ENCODE data around the gene KLC1.

Gene KLC1

GRCh38 chr14:103724116-103724515 lies 95.1 kb downstream of the KLC1 start:
- no peak for DNase-seq

DNA sequence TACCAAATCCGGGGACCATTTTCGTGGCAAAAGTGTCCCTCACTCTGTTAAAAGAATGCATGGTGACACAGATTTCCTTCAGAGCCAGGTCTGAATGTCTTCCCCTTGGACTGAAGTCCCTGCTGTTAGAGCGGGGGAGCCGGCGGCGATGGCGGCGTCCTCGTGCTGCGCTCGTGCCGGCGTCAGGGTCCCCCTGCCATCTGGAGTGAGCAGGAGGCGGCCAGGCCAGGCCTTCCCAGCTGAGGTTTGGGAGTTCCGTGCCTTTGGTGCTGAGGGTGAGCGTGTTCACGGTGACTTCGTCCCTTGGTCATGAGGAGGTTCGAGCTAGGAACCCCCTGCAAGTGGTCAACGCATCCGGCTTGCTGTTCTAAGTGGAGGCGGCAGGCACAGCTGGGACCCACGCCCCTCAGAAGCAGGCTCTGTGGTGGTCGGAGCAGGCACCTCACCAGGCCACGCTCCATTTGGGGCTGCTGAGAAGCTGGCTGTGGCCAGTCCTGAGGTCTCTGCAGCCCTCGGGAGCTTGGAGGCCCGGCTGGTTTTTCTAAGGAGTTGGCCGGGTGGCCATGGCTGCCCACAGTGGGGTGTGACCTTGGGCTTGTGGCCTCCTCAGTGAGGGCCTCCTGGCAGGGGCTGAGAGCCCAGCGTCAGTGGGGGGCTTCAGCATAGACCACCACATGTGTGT lies 96.1 kb downstream of the KLC1 start:
- DNase-seq, result no peak

DNA sequence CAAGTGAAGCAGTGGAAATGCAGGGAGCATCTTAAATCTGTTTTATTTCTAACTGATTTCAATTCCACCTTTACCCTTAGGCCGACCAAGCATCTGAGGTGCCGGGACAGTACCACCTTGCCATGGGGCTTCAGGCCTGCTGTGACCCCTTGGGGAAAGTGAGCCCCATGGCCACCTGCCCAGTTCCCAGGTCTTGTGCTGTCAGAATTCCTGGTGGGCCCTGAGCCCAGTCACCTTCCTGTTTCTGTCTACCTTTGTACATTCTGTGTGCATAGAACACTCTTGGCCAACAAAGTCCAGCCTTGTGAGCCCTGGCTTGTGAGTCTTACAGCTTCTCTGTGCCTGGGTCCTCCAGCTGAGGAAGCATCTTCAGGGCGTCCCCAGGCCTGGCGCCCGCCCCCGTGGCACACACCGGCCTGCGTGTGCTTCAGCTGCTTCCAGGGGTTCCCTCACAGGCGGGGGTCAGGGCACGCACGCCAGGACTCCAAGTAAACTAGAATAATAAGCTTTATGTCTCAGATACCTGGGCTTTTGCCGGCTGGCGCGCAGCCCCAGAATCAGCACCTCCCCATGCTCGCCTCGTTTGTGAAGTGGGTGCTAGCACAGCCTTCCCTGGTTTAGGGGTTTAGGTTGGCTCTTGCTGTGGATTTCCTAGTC lies 96.9 kb downstream of the KLC1 start:
- no peak for DNase-seq

DNA sequence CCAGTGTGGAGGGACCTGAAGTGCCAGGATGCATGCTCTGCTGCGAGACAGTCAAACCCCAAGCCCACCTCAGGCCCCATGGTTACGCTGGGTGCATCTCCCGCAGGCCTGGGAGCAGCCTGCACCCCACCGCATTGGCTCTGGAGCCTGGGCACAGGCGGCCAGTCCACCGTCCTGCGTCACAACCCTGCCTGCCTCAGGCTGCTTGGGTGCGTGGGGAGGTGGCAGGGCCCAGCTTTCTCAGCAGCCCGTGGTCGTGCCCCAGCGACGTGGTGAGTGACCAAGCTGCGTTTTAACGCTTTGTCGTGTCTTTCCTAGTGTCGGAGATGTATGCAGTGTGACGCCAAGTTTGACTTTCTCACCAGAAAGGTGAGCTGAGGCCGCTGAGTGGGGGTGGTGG lies 97.5 kb downstream of the KLC1 start:
- no peak for DNase-seq

DNA sequence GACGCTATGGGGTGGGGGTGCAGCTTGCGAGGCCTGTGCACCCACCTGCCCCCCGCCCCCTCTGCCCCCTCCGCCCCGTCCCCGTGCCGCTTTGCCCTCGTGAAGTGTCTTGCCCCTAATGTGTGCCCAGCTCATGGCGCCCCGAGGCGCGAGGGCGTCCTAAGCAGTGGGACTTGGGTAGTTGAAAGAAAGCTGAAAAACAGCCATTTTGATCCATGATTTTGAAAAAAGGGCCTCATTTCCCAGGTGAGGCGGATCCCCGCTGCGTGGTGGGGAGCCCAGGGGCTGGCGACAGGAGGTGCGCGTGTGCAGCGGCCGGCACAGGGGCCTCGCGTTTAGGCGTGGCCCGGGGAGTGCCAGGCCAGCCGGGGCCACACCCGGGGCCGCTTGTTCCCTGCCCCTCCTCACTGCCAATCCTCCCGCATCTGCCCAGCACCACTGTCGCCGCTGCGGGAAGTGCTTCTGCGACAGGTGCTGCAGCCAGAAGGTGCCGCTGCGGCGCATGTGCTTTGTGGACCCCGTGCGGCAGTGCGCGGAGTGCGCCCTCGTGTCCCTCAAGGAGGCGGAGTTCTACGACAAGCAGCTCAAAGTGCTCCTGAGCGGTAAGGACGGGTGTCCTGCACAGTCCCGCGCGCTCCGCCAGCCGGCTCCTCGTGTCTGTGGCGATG lies 98.4 kb downstream of the KLC1 start:
- DNase-seq, result no peak

- DNase-seq, result no peak
Observed at GRCh38 chr14:103728141-103728540, 99.1 kb downstream of the KLC1 start.

DNA sequence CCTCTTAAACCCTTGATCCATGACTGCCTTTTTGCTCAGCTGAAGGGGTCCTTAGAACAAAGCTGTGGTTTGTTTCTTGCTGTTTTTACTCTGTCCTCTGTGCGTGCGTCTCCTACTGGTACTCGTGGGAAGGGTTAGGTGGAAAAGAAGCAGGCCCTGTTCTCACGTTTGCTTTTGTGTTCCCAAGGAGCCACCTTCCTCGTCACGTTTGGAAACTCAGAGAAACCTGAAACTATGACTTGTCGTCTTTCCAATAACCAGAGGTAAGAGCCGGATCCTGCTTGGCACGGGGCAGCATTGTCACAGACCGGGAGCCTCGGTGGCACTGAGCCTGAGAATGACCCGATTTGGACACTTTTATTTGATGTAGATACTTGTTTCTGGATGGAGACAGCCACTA lies 99.7 kb downstream of the KLC1 start:
- no peak for DNase-seq

DNA sequence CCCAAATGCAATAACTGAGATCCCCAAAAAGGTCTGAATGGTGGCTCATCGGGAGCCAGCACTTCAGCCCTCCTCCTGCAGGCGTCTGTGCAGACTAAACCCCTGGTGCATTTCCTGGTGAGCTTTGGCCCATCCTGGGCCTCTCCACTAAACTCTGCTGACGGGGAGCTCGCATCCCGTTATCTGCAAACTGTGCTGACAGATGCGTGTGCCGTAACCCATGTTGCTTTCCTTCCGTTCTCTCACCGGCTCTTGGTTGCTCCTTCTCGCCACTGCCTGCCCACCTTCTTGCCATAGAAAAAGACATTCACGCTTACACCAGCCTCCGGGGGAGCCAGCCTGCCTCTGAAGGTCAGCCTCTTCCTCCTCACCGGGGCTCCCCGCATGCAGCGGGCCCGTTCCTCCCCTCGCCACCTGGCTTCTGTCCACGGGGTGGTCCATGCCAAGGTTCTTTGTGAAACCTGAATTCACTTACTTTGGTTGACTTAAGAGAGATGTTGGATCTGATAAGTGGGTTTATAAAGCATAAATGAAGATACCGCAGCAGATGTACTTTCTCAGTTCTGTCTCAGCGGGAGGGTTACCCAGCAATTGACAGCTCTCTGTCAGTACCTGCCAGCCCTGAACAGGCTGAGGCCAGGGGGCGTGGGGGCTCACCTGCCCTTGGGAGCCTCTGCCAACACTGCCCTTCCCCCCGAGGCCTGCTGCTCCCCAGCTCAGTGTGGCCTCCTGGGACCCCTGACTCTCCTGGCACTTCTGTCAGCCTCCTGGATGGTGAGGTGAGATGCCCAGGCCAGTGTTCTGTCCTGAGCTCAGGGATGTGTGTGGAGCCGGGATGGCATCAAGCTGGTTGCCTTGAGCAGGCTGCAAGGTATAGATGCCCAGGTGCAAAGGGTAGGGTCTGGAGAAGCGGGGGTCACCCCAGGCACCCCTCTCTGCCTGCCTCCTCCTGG lies 100.8 kb downstream of the KLC1 start:
- no peak for DNase-seq

DNA sequence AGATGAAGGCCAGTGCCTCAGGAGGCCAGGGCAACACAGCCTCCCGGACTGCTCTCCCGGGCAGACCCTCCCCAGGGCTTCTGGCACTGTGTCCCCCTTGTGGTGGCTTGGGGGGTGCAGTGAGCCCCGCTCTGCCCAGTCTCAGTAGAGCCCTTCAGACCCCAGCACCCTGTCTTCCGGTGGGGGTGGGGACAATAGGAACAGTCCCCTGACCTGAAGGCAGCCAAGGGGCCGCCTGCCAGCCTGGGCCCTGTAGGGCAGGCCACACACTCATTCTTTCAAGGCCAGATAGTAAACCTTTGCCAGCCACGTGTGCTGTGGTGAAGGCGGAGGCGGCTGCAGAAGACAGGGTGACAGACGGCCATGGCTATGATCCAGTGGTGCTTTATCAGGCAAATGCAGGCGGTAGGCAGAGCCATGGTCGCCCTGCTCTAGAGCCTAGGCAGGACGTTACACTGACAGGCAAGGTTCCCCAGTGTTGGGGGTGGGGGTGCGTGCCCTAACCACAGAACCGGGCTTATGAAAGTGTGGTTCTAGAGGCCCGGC lies 101.6 kb downstream of the KLC1 start:
- DNase-seq, result no peak

DNA sequence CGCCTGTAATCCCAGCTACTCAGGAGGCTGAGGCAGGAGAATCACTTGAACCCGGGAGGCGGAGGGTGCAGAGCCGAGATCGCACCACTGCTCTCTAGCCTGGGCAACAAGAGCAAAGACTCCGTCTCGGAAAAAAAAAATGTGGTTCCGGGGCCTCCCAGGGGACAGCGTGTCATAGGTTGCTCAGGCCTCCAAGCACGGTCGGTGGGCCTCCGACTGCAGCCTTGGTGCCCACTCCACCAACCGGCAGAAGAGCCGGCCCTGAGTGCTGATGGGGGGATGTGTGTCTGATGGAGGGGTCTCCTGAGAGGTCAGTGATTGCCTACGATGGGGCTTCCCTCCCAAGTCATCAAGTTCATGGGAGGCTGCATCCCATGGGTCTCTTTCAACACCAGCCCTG lies 102.5 kb downstream of the KLC1 start:
- no peak for DNase-seq

- DNase-seq, result no peak
Observed at GRCh38 chr14:103731916-103732867, 103.2 kb downstream of the KLC1 start.

DNA sequence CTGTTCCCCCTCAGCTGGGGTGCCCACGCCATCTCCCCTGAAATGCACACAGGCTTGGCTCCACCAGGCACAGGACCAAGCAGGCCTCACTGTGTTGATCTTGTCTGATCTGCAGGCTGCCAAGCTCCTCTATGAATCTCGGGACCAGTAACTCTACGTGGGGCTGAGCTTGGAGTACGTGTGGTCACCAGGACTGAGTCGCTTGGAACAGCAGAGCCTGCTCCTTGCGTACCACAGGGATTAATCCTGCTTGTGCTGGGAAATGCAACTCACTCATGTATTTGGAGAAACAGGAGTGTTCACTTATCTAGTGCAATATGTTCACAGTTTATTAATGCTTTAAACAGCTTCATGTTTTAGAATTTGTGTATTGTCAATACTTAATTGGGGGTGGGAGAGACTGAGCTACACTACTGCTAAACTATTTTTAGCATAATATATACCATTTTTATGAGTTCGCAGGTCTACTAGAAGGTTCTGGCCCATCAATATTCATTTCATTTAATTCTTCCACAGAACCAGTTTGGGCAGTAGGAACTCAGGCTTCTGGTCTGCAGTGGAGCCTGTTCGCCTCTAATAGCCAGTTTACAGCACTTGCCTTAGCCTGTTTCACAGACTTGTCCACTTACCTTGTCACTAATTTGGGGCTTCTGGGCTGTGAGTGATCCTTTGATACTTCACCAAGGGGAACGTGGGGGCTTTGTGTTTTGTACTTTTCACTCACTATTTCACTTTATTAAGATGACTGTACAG lies 104.0 kb downstream of the KLC1 start:
- DNase-seq, result no peak

DNA sequence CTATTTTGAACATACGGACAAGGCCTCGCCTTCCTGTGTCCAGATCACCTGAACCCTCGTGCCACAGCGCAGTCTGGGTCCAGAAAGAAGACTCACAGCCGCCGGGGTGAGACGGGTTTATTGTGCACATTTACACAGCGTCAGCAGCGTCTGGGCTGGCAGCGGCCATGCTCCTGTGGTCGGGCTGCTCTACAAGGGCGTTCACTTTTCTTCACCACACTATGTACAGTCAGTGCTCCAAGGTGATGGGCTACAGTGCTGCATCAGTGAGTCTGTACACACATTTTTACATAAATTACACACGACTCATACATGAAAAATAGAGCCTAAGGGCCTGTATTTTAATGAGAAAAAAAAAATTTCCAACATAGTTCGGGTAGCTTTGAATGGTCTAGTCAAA lies 104.6 kb downstream of the KLC1 start:
- no peak for DNase-seq

DNA sequence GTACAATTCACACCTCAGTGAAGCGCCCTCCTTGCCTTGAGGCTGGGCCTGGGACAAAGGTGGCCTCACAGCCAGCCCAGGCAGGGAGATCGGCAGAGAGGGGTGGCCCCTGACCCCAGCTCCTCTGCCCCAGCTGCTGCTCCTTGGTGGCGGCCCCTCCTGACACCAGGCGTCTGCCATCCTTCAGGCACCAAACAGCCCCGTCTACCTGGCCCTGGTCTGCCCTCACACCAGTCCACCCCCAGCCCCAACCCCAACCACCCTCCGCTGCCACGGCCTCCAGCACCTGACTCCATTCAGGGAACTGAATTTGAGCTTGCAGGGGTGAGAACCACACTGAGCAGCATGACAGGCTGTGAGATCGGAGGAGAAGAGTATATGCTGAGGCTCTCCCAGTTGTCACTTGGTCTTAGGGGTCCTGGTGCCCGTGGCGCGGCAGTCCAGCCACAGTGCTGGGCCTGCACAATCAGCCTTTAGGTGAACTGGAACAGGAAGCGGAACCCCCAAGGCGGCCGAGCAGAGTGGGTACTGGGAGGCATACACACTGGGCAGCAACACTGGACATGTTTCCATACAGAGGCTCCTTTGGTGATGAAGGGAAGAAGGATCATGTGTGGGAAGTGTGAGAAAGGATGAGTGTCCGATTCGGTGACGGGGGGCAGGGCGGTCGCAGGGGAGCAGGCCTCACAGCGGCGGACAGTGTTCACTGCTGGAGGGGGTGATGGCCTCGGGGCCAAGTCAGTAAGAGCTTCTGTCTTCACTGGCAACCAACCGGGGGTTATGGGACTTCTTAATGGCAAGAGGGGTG lies 105.3 kb downstream of the KLC1 start:
- DNase-seq, result no peak

GRCh38 chr14:103735022-103735421 lies 106.0 kb downstream of the KLC1 start:
- no peak for DNase-seq

DNA sequence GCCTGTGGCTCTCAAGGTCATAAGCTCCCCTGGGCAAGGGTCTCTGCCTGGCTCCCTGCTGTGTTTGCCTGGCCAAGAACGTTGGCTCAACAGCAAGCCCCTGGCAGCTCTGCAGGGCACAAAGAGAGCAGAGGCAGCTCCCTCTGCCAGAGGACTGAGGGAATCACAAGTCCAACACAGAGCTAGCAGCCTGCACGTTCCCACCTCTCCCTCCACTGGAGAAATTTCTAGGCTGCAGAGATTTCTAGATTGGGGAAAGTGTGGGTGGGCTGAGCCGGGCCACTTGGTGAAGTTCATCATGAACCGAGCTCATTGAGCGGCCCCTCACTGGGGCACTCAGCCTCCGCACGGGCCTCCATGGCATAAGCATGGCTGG lies 106.4 kb downstream of the KLC1 start:
- DNase-seq, result no peak

- DNase-seq, result no peak
Observed at GRCh38 chr14:103735815-103736545, 107.0 kb downstream of the KLC1 start.

DNA sequence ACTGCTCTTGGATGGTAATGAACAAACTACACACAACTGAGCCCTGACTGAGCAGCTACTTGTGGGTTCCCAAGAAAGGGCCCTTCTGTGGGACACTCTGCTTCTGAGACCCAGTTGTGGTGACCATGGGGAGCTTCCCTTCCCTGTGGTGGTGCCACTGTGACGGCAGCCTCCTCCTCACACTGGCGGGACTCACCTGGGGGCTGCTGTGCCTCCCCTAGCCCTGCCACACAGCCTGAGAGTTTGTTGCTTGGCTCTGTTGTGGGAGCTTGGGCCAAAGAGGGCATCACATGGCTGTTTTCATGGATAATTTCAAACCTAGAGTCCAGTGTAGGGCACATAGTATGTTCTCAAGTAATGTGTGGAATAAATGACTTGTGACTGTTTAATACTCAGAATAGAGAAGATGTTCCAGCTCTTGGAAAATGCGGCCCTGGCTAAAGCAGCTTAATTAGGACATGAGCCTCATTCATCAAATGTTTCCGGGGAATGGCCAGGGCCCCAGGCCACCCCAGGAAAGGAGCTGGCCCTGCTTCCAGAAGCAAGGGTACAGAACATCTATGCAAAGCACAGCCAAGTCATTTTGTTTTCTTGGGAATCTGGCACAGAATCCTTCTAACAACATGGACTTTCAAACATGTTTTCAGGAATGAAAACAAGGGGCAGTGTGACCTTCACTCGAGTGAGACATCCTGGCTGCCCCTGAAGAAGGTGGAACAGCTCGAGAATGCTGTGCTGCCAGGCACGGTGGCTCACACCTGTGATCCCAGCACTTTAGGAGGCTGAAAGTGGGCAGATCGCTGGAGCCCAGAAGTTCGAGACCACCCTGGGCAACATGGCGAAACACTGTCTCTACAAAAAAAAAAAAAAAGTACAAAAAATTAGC lies 107.8 kb downstream of the KLC1 start:
- DNase-seq, result no peak

Measured in CD4-positive, alpha-beta T cell treated with Interleukin-17A for 4 hours (primary cell).